ENCODE measurements around the gene TAAR8. TPM values are rescaled to one million over a fixed set of nuclear protein-coding genes. Genes with fewer than 3 reads are reported as not detected.
"Not testable (repeated sequence)": the region's sequence is repeated elsewhere in the genome, so short reads cannot be mapped to it uniquely, and the experiment has no call there.

The TAAR8 gene
- total and polyA plus RNA-seq, 8 donors, result not detected

- no peaks in the 10 kb centered on the region for H3K9me3 ChIP-seq
- H3K4me3 ChIP-seq, result peak overlapping the region in 1 of 4 donors; percentile 10
- DNase-seq, result peak; percentile 57 to 88
- TF ChIP-seq CTCF (IDR thresholded peaks at IDR 0.05) (peak in 5 of 7 experiments; percentile 52 to 92 (median 77)), EP300 (IDR thresholded peaks at IDR 0.05) (no peak), POLR2AphosphoS5 (IDR thresholded peaks at IDR 0.05) (no peak)
- WGBS, 5 donors, result 6 to 18% (median 12%) methylated on average over 9 of the region's 9 CpGs
- H3K36me3 ChIP-seq, result no peaks in the 10 kb centered on the region
- no peak overlapping the region for H3K27ac ChIP-seq
- intact Hi-C loops (cut with DNase I; ENCODE audit: low total_unique reads), result no loop called here
- peaks cover 0 to 4% (median 2%) of the 10 kb centered on the region in 4 donors for H3K4me1 ChIP-seq
- no peaks in the 10 kb centered on the region for H3K27me3 ChIP-seq
These were observed 22.0 kb upstream of the TAAR8 start for GRCh38 chr6:132530293-132530974.

- H3K27ac ChIP-seq; H3K27me3 ChIP-seq; H3K9me3 ChIP-seq; DNase-seq; H3K4me3 ChIP-seq; H3K4me1 ChIP-seq; H3K36me3 ChIP-seq; intact Hi-C loops (cut with DNase I; ENCODE audit: low total_unique reads): not testable (repeated sequence)
- WGBS, 5 donors, result 62 to 86% (median 76%) methylated on average over 2 of the region's 2 CpGs
These were observed 17.9 kb upstream of the TAAR8 start for GRCh38 chr6:132534546-132534945.

- DNase-seq, result no peak
- Histone ChIP-seq H3K27me3 (no peaks in the 10 kb centered on the region), H3K4me3 (no peak overlapping the region), H3K27ac (no peak overlapping the region), H3K9me3 (no peaks in the 10 kb centered on the region), H3K36me3 (no peaks in the 10 kb centered on the region), H3K4me1 (no peaks in the 10 kb centered on the region)
- intact Hi-C loops (cut with DNase I; ENCODE audit: low total_unique reads), result no loop called here
- TF ChIP-seq POLR2AphosphoS5 (IDR thresholded peaks at IDR 0.05) (no peak), POLR2A (IDR thresholded peaks at IDR 0.05) (no peak), CTCF (IDR thresholded peaks at IDR 0.05) (no peak), EP300 (IDR thresholded peaks at IDR 0.05) (no peak)
- 81 to 88% (median 87%) methylated on average over 3 of the region's 3 CpGs for WGBS, 5 donors
These were observed 15.3 kb upstream of the TAAR8 start for GRCh38 chr6:132537145-132537544.

GRCh38 chr6:132537977-132538376 is 14.5 kb upstream of the TAAR8 start, which contains the start of gene TAAR9:
TSS of gene TAAR9 (plus strand) at chr6:132538277. CDS start at chr6:132538290, 13 bp downstream.
- TF ChIP-seq EP300 (IDR thresholded peaks at IDR 0.05) (no peak), CTCF (IDR thresholded peaks at IDR 0.05) (no peak), POLR2A (IDR thresholded peaks at IDR 0.05) (no peak), POLR2AphosphoS5 (IDR thresholded peaks at IDR 0.05) (no peak)
- no peaks in the 10 kb centered on the region for H3K36me3 ChIP-seq
- H3K27me3 ChIP-seq, result no peaks in the 10 kb centered on the region
- 79 to 92% (median 87%) methylated on average over 4 of the region's 4 CpGs for WGBS, 5 donors
- no peak within 1 kb of the TSS for H3K27ac ChIP-seq
- no peaks in the 10 kb centered on the region for H3K9me3 ChIP-seq
- H3K4me3 ChIP-seq, result no peak within 1 kb of the TSS
- intact Hi-C loops (cut with DNase I; ENCODE audit: low total_unique reads), result no loop called here
- DNase-seq, result no peak
- no peaks in the 10 kb centered on the region for H3K4me1 ChIP-seq

- Histone ChIP-seq H3K4me1 (no peaks in the 10 kb centered on the region), H3K9me3 (no peaks in the 10 kb centered on the region), H3K36me3 (no peaks in the 10 kb centered on the region), H3K27me3 (no peaks in the 10 kb centered on the region), H3K4me3 (no peak overlapping the region), H3K27ac (no peak overlapping the region)
- intact Hi-C loops (cut with DNase I; ENCODE audit: low total_unique reads), result no loop called here
- no peak for TF ChIP-seq CTCF (IDR thresholded peaks at IDR 0.05)
- TF ChIP-seq POLR2AphosphoS5 (IDR thresholded peaks at IDR 0.05), result no peak
- no peak for TF ChIP-seq POLR2A (IDR thresholded peaks at IDR 0.05)
- no peak for TF ChIP-seq EP300 (IDR thresholded peaks at IDR 0.05)
- DNase-seq, result no peak
These were observed 7.6 kb upstream of the TAAR8 start for GRCh38 chr6:132544826-132545225.
